Ascending aorta (tissue), 2 donors: ENCODE data around the gene CLCN2. TPM values are rescaled to one million over a fixed set of nuclear protein-coding genes. Genes with fewer than 3 reads are reported as not detected.

Experiments used
- DNase-seq, 2 donors: peaks; one replicate each; pipeline ENCODE4 v3.0.0-alpha.2; 2019; ENCODE audit warnings: low spot score in 2 of 2
- H3K27ac ChIP-seq, 2 donors: fragments of 200-600 bp; sonication (generic); one replicate each; pipeline ENCODE4 v1.5.1; 2016 to 2017; ENCODE audit warnings: mild to moderate bottlenecking in 1 of 2
- H3K27me3 ChIP-seq: fragments of 200-600 bp; sonication (generic); one replicate; pipeline ENCODE4 v1.5.1; 2017
- H3K36me3 ChIP-seq, 2 donors: fragments of 200-600 bp; sonication (generic); one replicate each; pipeline ENCODE4 v1.5.1; 2016
- H3K4me1 ChIP-seq, 2 donors: fragments of 200-600 bp; sonication (generic); one replicate each; pipeline ENCODE4 v1.5.1; 2016 to 2017; ENCODE audit warnings: mild to moderate bottlenecking in 1 of 2
- H3K4me3 ChIP-seq, 2 donors: fragments of 200-600 bp; sonication (generic); one replicate each; pipeline ENCODE4 v1.5.1; 2016 to 2017; ENCODE audit warnings: mild to moderate bottlenecking in 1 of 2
- H3K9me3 ChIP-seq, 2 donors: fragments of 200-600 bp; sonication (generic); one replicate each; pipeline ENCODE4 v1.5.1; 2016
- CTCF ChIP-seq, 3 experiments: fragments of 200-600 bp in 2 of 3; fragments of 450-650 bp in 1 of 3; sonication (generic) in 2 of 3; IDR thresholded peaks; one replicate each; pipeline ENCODE4 v1.5.1; 2016 to 2019; ENCODE audit warnings: antibody characterized with exemption in 3 of 3, mild to moderate bottlenecking in 1 of 3, moderate library complexity in 1 of 3
- intact Hi-C: fragments of 100-400 bp; cut with DNase I; formaldehyde crosslinking; loops from one replicate; pipeline ENCODE4 v1.15.1; 2023
- total RNA-seq: library from RNA; depleted of rRNA; stranded (reverse); fragments of >200 nt; gene quantifications from one replicate; pipeline ENCODE4 v1.1.0, GENCODE V29; 2016

The CLCN2 gene
- total RNA-seq, 1 donor from 2014 or later = 31.2 TPM

DNA sequence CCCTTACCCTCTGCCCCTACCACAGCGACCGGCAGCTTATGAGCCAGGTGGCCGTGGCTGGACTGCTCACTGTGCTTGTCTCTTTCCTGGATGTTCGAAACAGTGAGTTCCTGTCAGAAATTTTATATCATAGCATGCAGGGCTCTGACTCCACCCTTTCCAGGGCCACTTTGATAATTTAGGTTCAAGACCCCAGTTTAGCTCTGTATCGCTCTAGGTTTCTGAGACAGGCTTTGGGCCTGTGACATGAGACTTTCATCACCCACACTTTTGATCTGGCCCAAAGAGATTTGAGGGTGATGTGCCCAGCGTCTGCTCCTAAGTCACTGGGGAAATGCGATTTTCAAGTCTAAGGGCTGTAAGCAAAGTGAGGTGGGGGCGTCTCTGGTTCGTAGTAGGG lies 53.5 kb downstream of the CLCN2 start:
- intact Hi-C loops = no loop called here
- peaks cover 61 to 64% of the 10 kb centered on the region in 2 donors for H3K36me3 ChIP-seq
- no peak for DNase-seq

DNA sequence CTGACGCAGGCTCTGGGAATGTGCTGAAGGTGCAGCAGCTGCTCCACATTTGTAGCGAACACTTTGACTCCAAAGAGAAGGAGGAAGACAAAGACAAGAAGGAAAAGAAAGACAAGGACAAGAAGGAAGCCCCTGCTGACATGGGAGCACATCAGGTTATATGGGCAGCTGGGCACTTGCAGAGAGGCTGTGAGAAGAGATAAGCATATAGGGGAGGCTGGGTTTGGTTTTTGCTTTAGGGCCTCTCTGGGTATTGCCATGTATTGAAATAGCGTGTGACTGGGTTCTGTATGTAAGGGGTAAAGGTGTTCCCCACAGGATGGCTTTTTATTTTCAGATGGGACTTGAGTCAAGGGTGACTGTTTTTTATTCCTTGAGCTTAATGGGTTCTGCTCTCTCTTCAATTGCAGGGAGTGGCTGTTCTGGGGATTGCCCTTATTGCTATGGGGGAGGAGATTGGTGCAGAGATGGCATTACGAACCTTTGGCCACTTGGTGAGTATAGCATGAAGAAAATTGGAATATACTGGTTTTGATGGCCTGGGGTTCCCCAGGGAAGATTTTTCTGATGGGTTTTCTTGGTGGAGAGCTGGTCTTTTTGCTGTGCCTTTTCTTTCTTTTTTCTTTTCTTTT lies 54.9 kb downstream of the CLCN2 start:
- Histone ChIP-seq H3K4me1 (no peaks in the 10 kb centered on the region), H3K4me3 (no peak overlapping the region), H3K27ac (no peak overlapping the region), H3K9me3 (no peaks in the 10 kb centered on the region), H3K27me3 (no peaks in the 10 kb centered on the region), H3K36me3 (peaks cover 75 to 78% of the 10 kb centered on the region in 2 donors)
- DNase-seq = no peak
- intact Hi-C loops = no loop called here
- TF ChIP-seq CTCF (IDR thresholded peaks at IDR 0.05) = no peak

More for the DNA sequence above, 53.5 kb downstream of the CLCN2 start:
- TF ChIP-seq CTCF (IDR thresholded peaks at IDR 0.05) = no peak
- no peaks in the 10 kb centered on the region for H3K4me1 ChIP-seq
- H3K27ac ChIP-seq = no peak overlapping the region
- H3K4me3 ChIP-seq = no peak overlapping the region
- H3K9me3 ChIP-seq = no peaks in the 10 kb centered on the region
- H3K27me3 ChIP-seq = no peaks in the 10 kb centered on the region

DNA sequence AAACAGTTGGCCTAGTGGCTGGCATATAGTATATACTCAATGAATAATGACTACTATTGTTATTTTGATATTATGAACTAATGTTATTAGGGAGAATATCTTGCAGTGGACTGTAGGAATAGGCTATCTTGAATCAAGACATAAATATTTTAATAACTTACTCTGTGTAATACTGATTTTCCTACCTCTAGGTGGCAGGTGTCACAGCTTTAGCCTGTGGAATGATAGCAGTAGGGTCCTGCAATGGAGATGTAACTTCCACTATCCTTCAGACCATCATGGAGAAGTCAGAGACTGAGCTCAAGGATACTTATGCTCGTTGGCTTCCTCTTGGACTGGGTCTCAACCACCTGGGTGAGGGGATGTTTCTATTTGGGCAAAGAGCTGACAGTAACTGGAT lies 55.8 kb downstream of the CLCN2 start:
- Histone ChIP-seq H3K27me3 (no peaks in the 10 kb centered on the region), H3K4me1 (no peaks in the 10 kb centered on the region), H3K4me3 (no peak overlapping the region), H3K36me3 (peaks cover 82 to 87% of the 10 kb centered on the region in 2 donors), H3K27ac (no peak overlapping the region), H3K9me3 (no peaks in the 10 kb centered on the region)
- intact Hi-C loops = no loop called here
- TF ChIP-seq CTCF (IDR thresholded peaks at IDR 0.05) = no peak
- DNase-seq = no peak

- no peaks in the 10 kb centered on the region for H3K9me3 ChIP-seq
- no peak overlapping the region for H3K27ac ChIP-seq
- intact Hi-C loops = no loop called here
- peak overlapping the region in 1 of 2 donors; percentile 75 for H3K4me3 ChIP-seq
- peaks cover 49% of the 10 kb centered on the region in 2 donors for H3K36me3 ChIP-seq
- DNase-seq = no peak
- no peaks in the 10 kb centered on the region for H3K4me1 ChIP-seq
- no peak for TF ChIP-seq CTCF (IDR thresholded peaks at IDR 0.05)
- H3K27me3 ChIP-seq = no peaks in the 10 kb centered on the region
Observed at GRCh38 chr3:184300378-184300720, 61.1 kb downstream of the CLCN2 start.

DNA sequence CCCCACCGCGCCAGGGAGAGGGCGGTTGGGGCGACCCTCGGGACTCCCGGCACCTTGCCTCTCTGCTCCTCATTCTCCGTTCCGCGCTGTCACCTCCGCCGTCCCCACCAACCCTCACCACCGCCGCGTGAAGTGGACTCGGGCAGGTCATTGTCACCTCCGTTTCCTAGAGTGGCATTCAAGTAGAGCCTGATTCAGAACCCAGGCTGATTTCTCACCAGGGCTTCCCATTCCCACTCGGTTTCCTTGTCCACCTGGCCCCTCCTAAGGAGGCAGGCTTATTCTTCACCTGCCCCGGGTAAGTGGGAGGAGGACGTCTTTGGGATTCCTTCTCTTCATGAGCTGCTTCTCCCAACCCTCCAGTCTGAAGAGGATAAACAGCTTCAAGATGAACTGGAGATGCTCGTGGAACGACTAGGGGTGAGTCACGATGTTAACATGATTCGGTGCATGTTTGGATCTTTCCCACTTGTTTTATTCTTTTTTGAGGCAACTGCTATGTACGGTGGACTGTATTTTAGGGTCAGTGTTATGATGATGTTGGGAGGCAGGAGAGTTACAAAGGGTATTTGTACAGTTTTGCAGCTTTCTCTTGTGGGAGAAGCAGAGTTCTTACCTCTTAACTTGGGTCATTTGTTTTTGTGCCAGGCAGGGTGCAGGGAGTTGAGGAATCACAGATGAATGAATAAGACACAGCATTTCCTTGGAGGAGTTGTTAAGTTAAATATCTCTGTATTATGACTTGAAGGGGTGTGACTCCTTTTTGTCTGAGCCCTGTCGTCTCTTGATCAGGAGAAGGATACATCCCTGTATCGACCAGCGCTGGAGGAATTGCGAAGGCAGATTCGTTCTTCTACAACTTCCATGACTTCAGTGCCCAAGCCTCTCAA lies 61.7 kb downstream of the CLCN2 start:
- no peak for TF ChIP-seq CTCF (IDR thresholded peaks at IDR 0.05)
- no peaks in the 10 kb centered on the region for H3K4me1 ChIP-seq
- intact Hi-C loops = loop anchor here (1.0 to 5.0 kb wide), 9 partner anchors 15 to 412 kb away; partner anchors contain the start of genes ABCF3, AP2M1, CLCN2 and EEF1AKMT4
- H3K36me3 ChIP-seq = peaks cover 42 to 44% of the 10 kb centered on the region in 2 donors
- peak overlapping the region; percentile 75 to 78 for H3K4me3 ChIP-seq
- H3K27me3 ChIP-seq = no peaks in the 10 kb centered on the region
- no peak for DNase-seq
- H3K27ac ChIP-seq = peak overlapping the region; percentile 50 to 73
- no peaks in the 10 kb centered on the region for H3K9me3 ChIP-seq
